ENCODE data around the gene A3GALT2.

- TF ChIP-seq CTCF (IDR thresholded peaks at IDR 0.05) (no peak), POLR2A (IDR thresholded peaks at IDR 0.05) (no peak), EP300 (IDR thresholded peaks at IDR 0.05; ENCODE audit: low read depth) (no peak)
Observed at GRCh38 chr1:33281554-33282303, 39.2 kb downstream of the A3GALT2 start.

Measured in transverse colon (tissue), 3 donors.